AG08395 (cell line): Measurements from ENCODE around the gene GPR84.

Experiments used
- DNase-seq: peaks from one replicate; pipeline ENCODE4 v3.0.0; 2012; ENCODE audit warnings: mixed read lengths, low spot score

Gene GPR84

GRCh38 chr12:54364413-54364812 is at the start of gene GPR84:
Gene GPR84, minus strand, starts transcription at chr12:54364486. Its CDS starts 635 bp downstream, at chr12:54363851.
- no peak for DNase-seq

GRCh38 chr12:54413284-54414190 is 49.3 kb upstream of the GPR84 start:
- DNase-seq: peak; percentile 70

GRCh38 chr12:54412786-54413185 is 48.5 kb upstream of the GPR84 start:
- DNase-seq: no peak

- no peak for DNase-seq
Measured at GRCh38 chr12:54412348-54412747, 48.1 kb upstream of the GPR84 start.

- peak; percentile 96 for DNase-seq
Measured at GRCh38 chr12:54411391-54412241, 47.3 kb upstream of the GPR84 start.

- no peak for DNase-seq
Measured at GRCh38 chr12:54409267-54409666, 45.0 kb upstream of the GPR84 start.

GRCh38 chr12:54407183-54407905 is 43.1 kb upstream of the GPR84 start:
- no peak for DNase-seq

GRCh38 chr12:54405573-54405972 is 41.3 kb upstream of the GPR84 start:
- DNase-seq: no peak

- no peak for DNase-seq
Measured at GRCh38 chr12:54405106-54405505, 40.8 kb upstream of the GPR84 start.

- peak; percentile 55 for DNase-seq
Measured at GRCh38 chr12:54404061-54405004, 40.0 kb upstream of the GPR84 start.

- DNase-seq: no peak
Measured at GRCh38 chr12:54401119-54401518, 36.8 kb upstream of the GPR84 start.

GRCh38 chr12:54398995-54399793 is 34.9 kb upstream of the GPR84 start:
- peak; percentile 93 for DNase-seq

GRCh38 chr12:54398218-54398617 is 33.9 kb upstream of the GPR84 start:
- DNase-seq: no peak

GRCh38 chr12:54397157-54397556 is 32.9 kb upstream of the GPR84 start:
- DNase-seq: no peak

GRCh38 chr12:54395545-54395944 is 31.3 kb upstream of the GPR84 start:
- no peak for DNase-seq

- DNase-seq: no peak
Measured at GRCh38 chr12:54394986-54395385, 30.7 kb upstream of the GPR84 start.

GRCh38 chr12:54394281-54394719 is 30.0 kb upstream of the GPR84 start:
- peak; percentile 58 for DNase-seq

GRCh38 chr12:54393743-54394142 is 29.5 kb upstream of the GPR84 start:
- no peak for DNase-seq

GRCh38 chr12:54393207-54393609 is 28.9 kb upstream of the GPR84 start:
- no peak for DNase-seq
